ENCODE results near the gene DEUP1.

Gene DEUP1

DNA sequence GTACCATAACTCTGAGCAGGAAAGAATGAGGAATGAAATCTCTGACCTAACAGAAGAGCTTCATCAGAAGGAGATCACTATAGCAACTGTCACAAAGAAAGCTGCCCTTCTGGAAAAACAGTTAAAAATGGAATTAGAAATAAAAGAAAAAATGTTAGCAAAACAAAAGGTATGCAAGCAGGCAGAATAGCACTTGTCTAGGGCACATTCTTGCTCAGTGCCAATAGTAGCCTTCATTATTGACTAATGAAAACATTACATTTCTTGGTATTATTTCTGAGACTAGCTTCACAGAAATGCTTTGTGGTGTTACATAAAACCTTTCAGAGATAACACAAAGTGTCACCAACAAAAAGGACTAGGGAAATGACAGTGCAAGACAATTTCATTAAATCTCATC, 63.9 kb downstream of the DEUP1 start:
- TF ChIP-seq, protein P1, sequence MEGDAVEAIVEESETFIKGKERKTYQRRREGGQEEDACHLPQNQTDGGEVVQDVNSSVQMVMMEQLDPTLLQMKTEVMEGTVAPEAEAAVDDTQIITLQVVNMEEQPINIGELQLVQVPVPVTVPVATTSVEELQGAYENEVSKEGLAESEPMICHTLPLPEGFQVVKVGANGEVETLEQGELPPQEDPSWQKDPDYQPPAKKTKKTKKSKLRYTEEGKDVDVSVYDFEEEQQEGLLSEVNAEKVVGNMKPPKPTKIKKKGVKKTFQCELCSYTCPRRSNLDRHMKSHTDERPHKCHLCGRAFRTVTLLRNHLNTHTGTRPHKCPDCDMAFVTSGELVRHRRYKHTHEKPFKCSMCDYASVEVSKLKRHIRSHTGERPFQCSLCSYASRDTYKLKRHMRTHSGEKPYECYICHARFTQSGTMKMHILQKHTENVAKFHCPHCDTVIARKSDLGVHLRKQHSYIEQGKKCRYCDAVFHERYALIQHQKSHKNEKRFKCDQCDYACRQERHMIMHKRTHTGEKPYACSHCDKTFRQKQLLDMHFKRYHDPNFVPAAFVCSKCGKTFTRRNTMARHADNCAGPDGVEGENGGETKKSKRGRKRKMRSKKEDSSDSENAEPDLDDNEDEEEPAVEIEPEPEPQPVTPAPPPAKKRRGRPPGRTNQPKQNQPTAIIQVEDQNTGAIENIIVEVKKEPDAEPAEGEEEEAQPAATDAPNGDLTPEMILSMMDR (IDR thresholded peaks at IDR 0.05; ENCODE audit: poor library complexity, severe bottlenecking), result no peak
- H3K9me3 ChIP-seq (ENCODE audit: severe bottlenecking), result no peaks in the 10 kb centered on the region
- H3K27me3 ChIP-seq (ENCODE audit: insufficient read depth, poor library complexity, severe bottlenecking), result no peaks in the 10 kb centered on the region
- H3K36me3 ChIP-seq (ENCODE audit: low read depth), result no peaks in the 10 kb centered on the region
- ATAC-seq (ENCODE audit: low read depth) (no peak), DNase-seq (ENCODE audit: low spot score) (no peak)
- no peak overlapping the region for H3K4me3 ChIP-seq (ENCODE audit: severe bottlenecking)
- H3K4me1 ChIP-seq (ENCODE audit: insufficient read depth, poor library complexity, severe bottlenecking), result no peaks in the 10 kb centered on the region
- H3K27ac ChIP-seq (ENCODE audit: poor library complexity, severe bottlenecking), result no peak overlapping the region

GRCh38 chr11:93396316-93396715, 65.8 kb downstream of the DEUP1 start:
- Histone ChIP-seq H3K9me3 (ENCODE audit: severe bottlenecking) (no peaks in the 10 kb centered on the region), H3K36me3 (ENCODE audit: low read depth) (no peaks in the 10 kb centered on the region), H3K27ac (ENCODE audit: poor library complexity, severe bottlenecking) (no peak overlapping the region), H3K4me1 (ENCODE audit: insufficient read depth, poor library complexity, severe bottlenecking) (no peaks in the 10 kb centered on the region), H3K4me3 (ENCODE audit: severe bottlenecking) (no peak overlapping the region), H3K27me3 (ENCODE audit: insufficient read depth, poor library complexity, severe bottlenecking) (no peaks in the 10 kb centered on the region)
- ATAC-seq (ENCODE audit: low read depth), result no peak
- TF ChIP-seq, protein P1 (IDR thresholded peaks at IDR 0.05; ENCODE audit: poor library complexity, severe bottlenecking), result no peak
- DNase-seq (ENCODE audit: low spot score), result no peak

GRCh38 chr11:93403930-93404329, 73.4 kb downstream of the DEUP1 start:
- DNase-seq (ENCODE audit: low spot score) (no peak), ATAC-seq (ENCODE audit: low read depth) (no peak)
- Histone ChIP-seq H3K36me3 (ENCODE audit: low read depth) (no peaks in the 10 kb centered on the region), H3K9me3 (ENCODE audit: severe bottlenecking) (no peaks in the 10 kb centered on the region), H3K27ac (ENCODE audit: poor library complexity, severe bottlenecking) (no peak overlapping the region), H3K4me3 (ENCODE audit: severe bottlenecking) (no peak overlapping the region), H3K4me1 (ENCODE audit: insufficient read depth, poor library complexity, severe bottlenecking) (no peaks in the 10 kb centered on the region), H3K27me3 (ENCODE audit: insufficient read depth, poor library complexity, severe bottlenecking) (peaks cover 14% of the 10 kb centered on the region)
- TF ChIP-seq, protein P1 (IDR thresholded peaks at IDR 0.05; ENCODE audit: poor library complexity, severe bottlenecking), result no peak

DNA sequence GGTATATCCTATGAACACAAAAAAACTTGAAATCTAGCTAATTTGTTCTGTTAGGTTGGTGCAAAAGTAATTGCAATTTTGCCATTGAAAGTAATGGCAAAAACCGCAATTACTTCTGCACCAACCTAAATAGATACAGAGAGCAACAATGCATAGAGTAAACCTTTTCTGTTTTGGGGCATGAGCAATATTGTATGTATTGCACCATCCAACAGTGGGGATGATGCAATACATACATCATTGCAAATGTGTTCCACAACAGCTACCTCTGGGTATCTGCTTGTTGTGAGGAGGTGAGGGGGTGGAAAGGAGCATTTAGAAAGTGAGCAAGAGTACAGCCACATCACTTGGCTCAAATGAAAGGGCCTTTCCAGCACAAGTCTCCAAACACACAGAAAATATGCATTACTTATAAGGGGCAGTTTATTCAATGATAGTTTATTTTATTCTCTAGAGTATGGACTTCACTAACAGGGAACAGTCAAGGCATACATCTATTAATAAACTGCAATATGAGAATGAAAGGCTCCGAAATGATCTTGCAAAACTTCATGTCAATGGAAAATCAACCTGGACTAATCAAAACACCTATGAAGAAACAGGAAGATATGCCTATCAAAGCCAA, 77.3 kb downstream of the DEUP1 start:
- no peak overlapping the region for H3K4me3 ChIP-seq (ENCODE audit: severe bottlenecking)
- H3K27me3 ChIP-seq (ENCODE audit: insufficient read depth, poor library complexity, severe bottlenecking), result peaks cover 14% of the 10 kb centered on the region
- no peaks in the 10 kb centered on the region for H3K9me3 ChIP-seq (ENCODE audit: severe bottlenecking)
- no peaks in the 10 kb centered on the region for H3K4me1 ChIP-seq (ENCODE audit: insufficient read depth, poor library complexity, severe bottlenecking)
- TF ChIP-seq, protein P1 (IDR thresholded peaks at IDR 0.05; ENCODE audit: poor library complexity, severe bottlenecking), result no peak
- H3K36me3 ChIP-seq (ENCODE audit: low read depth), result no peaks in the 10 kb centered on the region
- no peak for ATAC-seq (ENCODE audit: low read depth)
- DNase-seq (ENCODE audit: low spot score), result no peak
- H3K27ac ChIP-seq (ENCODE audit: poor library complexity, severe bottlenecking), result no peak overlapping the region

DNA sequence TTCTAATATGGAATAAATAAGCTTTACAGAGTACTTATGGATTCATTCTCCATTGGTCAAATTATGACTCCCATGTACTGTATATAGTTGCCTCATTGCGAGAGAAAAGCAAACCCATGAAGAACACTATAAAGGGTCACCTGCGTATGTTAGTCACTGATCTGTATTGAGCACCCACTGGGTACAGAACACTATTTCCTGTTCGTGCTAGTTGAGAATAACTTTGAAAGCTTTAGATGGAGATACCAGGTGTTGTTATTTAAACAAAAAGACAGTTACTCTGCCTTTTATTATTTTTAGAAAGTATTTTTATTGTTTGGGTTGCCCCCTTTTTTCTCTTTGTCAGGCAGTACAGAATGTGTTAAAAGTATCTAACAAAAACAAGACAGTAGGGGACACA, 79.9 kb downstream of the DEUP1 start:
- Histone ChIP-seq H3K27ac (ENCODE audit: poor library complexity, severe bottlenecking) (no peak overlapping the region), H3K4me1 (ENCODE audit: insufficient read depth, poor library complexity, severe bottlenecking) (no peaks in the 10 kb centered on the region), H3K36me3 (ENCODE audit: low read depth) (no peaks in the 10 kb centered on the region), H3K27me3 (ENCODE audit: insufficient read depth, poor library complexity, severe bottlenecking) (peaks cover 3% of the 10 kb centered on the region), H3K9me3 (ENCODE audit: severe bottlenecking) (no peaks in the 10 kb centered on the region), H3K4me3 (ENCODE audit: severe bottlenecking) (no peak overlapping the region)
- ATAC-seq (ENCODE audit: low read depth) (no peak), DNase-seq (ENCODE audit: low spot score) (no peak)
- TF ChIP-seq, protein P1 (IDR thresholded peaks at IDR 0.05; ENCODE audit: poor library complexity, severe bottlenecking), result no peak
